ENCODE measurements around the gene ABR.

ABR gene

DNA sequence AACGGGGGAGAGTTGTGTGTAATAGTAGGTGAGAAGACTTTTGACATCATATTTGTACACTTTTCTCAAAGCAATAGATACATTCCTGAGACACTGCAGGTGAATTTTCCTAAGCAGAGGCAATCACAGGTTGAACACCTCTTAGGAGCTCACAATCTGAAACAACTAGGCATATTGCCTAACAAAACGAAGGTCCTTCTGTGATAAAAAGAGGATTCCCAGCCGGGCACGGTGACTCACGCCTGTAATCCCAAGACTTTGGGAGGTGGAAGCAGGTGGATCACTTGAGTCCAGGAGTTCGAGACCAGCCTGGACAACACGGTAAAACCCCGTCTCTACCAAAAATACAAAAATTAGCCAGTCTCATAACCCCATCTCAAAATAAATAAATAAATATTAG is 217.6 kb downstream of the ABR start:
- no peak for DNase-seq (ENCODE audit: low read depth, low spot score)

DNA sequence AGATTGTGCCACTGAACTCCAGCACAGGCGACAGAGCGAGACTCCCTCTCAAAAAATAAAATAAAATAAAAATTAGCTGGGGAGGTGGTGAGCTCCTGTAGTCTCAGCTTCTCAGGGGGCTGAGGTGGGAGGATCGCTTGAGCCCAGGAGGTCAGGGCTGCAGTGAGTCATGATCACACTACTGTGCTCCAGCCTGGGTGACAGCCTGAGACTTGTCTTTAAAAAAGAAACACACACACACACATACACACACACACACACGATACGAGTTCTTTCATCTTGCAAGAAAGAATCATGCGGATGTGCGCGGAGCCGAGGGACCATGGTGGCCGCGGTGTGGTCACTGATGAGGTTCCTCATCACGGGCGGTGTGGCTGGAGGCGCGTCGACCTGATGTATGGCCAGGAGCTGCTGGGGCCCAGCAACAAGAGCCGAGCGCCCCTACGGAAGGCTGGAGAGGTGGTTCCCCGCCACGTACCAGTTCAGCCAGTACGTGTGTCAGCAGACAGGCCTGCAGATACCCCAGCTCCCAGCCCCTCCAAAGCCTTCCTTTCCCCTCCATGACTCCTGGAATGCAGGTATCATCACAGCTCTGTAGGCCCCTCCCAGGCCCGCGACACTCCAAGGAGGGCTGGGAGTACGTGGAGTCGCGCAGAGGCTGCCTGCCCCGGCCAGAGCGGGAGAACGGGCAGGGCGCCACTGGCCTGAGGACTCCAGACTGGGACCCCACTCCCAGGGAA is 220.9 kb downstream of the ABR start:
- no peak for DNase-seq (ENCODE audit: low read depth, low spot score)

DNA sequence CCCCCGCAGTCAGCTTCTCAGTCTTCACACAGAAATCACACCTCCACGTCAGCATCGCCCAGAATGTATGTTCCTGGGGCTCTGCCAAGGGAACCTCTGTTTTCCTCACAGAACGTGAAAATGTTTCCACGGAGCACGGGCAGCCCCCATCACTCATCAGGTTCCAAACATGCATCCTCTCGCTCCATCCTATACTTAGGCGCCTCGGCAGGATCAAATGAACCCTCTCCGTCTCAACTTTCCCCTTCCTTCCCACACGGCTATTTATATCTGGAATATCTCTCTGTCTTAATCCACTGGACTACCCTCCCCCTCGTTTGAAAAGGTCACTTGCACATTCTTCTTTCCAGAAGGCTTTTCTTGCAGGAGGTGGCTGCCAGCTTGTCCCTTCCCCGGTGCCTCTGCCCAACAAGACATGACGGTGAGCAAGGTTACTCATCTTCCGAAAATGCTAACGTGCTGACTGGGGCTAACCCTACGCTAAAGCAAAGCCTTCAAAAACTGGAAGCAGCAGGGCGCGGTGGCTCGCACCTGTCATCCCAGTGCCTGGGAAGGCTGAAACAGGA is 221.8 kb downstream of the ABR start:
- no peak for DNase-seq (ENCODE audit: low read depth, low spot score)

DNA sequence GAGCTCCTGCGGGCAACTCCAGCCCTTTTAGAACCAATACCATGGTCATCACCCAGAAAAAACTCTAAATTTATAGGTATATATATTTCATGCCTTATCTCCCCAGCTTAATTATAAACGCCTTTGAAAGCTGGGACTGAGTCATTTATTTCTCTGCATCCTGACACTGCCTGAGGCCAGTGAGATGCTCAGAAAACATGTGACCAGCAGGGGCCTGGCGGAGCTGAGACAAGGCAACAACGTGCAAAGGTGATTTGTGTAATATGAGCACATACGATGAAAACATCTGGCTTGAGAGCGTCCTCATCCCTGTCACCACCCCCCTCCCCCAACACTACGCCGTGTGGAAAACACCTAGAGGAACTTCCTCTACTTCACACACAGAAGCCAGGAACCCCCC is 222.9 kb downstream of the ABR start:
- DNase-seq (ENCODE audit: low read depth, low spot score) = no peak

DNA sequence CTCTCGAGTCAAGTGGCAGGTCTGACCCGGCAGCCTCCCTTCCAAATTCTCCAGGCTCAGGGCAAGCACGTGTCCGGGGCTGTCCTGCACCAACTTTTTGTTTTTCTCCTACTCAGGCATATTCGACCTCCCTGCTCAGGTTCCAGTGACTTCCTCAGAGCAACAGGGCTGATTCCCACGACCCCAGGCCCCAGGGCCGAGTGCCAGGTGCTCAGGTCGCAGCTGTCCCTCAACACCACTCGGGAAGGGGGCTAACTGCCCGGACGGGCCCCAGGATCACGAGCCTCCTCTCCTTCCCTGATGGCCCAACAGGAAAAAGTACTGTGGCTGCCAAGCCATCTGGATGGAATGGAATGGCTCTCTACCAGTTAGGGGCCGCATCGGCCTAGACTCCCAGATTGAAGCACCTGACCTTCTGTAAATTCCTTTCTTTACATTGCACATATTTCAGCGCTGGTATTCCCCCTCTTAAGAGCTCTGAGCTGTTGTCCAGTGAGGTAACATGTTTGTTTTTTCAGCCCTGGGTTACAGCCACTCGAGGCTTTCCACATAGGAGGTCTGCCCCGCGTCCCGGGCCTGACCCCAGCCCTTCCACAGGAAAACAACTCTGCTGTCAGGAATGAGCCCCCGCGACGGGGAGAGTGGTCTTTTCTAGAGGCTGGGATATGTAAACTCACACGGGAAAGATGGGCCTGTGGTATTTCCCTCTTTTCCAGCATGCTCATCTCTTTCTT is 225.2 kb downstream of the ABR start:
- DNase-seq (ENCODE audit: low read depth, low spot score) = peak; percentile 64

DNA sequence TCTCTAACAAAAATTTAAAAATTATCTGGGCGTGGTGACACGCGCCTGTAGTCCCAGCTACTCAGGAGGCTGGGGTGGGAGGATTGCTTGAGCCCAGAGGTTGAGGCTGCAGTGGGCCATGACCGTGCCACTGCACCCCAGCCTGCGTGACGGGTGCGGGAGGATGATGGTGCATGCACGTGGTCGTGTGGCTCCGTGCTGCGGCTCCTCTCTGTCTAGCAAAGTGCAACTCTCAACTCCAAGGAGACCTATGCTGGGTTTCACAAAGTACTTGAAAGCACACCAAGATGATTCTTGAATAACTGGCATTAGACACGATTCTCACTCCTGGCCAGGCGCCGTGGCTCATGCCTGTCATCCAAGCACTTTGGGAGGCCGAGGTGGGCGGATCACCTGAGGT is 226.0 kb downstream of the ABR start:
- no peak for DNase-seq (ENCODE audit: low read depth, low spot score)
